IMR-90 (cell line): ENCODE results near the gene RDH12. TPM values are rescaled to one million over a fixed set of nuclear protein-coding genes. Genes with fewer than 3 reads are reported as not detected.

Experiments used
- ATAC-seq: fragments of 200-7000 bp; cut with Tn5 transposase; 2 replicates; pipeline ENCODE4 v1.9.1; 2020; ENCODE audit warnings: low read depth, mild to moderate bottlenecking, moderate library complexity
- BruUV-seq: library from RNA; stranded (reverse); fragments of 400-500 nt; replicated peaks from 2 replicates; lab custom pipeline; 2021; lab: Mats Ljungman, UMichigan
- CTCF ChIA-PET: fragments of 300-600 bp; formaldehyde crosslinking; extraction: SDS; loops from one replicate; lab custom pipeline; 2021; ENCODE audit warnings: antibody characterized with exemption; lab: Yijun Ruan, JAX
- POLR2A ChIA-PET: fragments of 300-600 bp; sonication (Branson Sonifier 250); formaldehyde crosslinking; loops from one replicate; lab custom pipeline; 2022; ENCODE audit warnings: antibody characterized with exemption; ENCODE audit not compliant: unreplicated experiment; lab: Charles Lee
- DNase-seq: peaks from one replicate; pipeline ENCODE4 v3.0.0; 2013
- H2AFZ ChIP-seq: replicated peaks from 2 replicates; pipeline ENCODE3; 2013; ENCODE audit warnings: low read length, mild to moderate bottlenecking; ENCODE audit not compliant: poor library complexity
- H2AK5ac ChIP-seq: 2 replicates; pipeline ENCODE4 v1.6.1; 2013; ENCODE audit warnings: low read depth, low read length, inconsistent platforms
- H2AK9ac ChIP-seq: replicated peaks from 2 replicates; pipeline ENCODE3; 2013; ENCODE audit warnings: mild to moderate bottlenecking, low read depth, low read length, moderate library complexity; ENCODE audit not compliant: poor library complexity
- H2BK120ac ChIP-seq: 2 replicates; pipeline ENCODE4 v1.6.1; 2013; ENCODE audit warnings: low read depth, low read length, inconsistent platforms
- H2BK15ac ChIP-seq: 3 replicates; pipeline ENCODE4 v1.6.1; 2013; ENCODE audit warnings: low read depth, low read length, inconsistent platforms
- H2BK20ac ChIP-seq: 2 replicates; pipeline ENCODE4 v1.6.1; 2013; ENCODE audit warnings: low read depth, mild to moderate bottlenecking, inconsistent platforms, low read length, moderate library complexity
- H2BK5ac ChIP-seq: 2 replicates; pipeline ENCODE4 v1.6.1; 2013; ENCODE audit warnings: mild to moderate bottlenecking, low read depth, low read length, inconsistent platforms; ENCODE audit not compliant: poor library complexity, severe bottlenecking
- H3K14ac ChIP-seq: replicated peaks from 2 replicates; pipeline ENCODE4 v1.6.1; 2013; ENCODE audit warnings: low read depth, low read length, inconsistent platforms
- H3K18ac ChIP-seq: 2 replicates; pipeline ENCODE4 v1.6.1; 2013; ENCODE audit warnings: low read depth, low read length, control low read depth
- H3K23ac ChIP-seq: 2 replicates; pipeline ENCODE4 v1.6.1; 2013; ENCODE audit warnings: low read depth, low read length, inconsistent platforms
- H3K27ac ChIP-seq: 2 replicates; pipeline ENCODE4 v1.5.1; 2013; ENCODE audit warnings: mild to moderate bottlenecking, control low read depth, low read length; ENCODE audit not compliant: insufficient read depth
- H3K27me3 ChIP-seq: 2 replicates; pipeline ENCODE4 v1.6.1; 2013; ENCODE audit warnings: low read length; ENCODE audit not compliant: control insufficient read depth, insufficient read depth
- H3K36me3 ChIP-seq: 2 replicates; pipeline ENCODE4 v1.6.1; 2013; ENCODE audit warnings: low read length, mixed read lengths; ENCODE audit not compliant: control insufficient read depth, insufficient read depth
- H3K4ac ChIP-seq: 2 replicates; pipeline ENCODE4 v1.6.1; 2013; ENCODE audit warnings: low read depth, low read length, inconsistent platforms
- H3K4me1 ChIP-seq: 2 replicates; pipeline ENCODE4 v1.6.1; 2013; ENCODE audit warnings: low read length, mixed read lengths; ENCODE audit not compliant: control insufficient read depth, insufficient read depth
- H3K4me2 ChIP-seq: 2 replicates; pipeline ENCODE4 v1.6.1; 2013; ENCODE audit warnings: low read depth, mild to moderate bottlenecking, control low read depth, low read length, moderate library complexity
- H3K4me3 ChIP-seq: 2 replicates; pipeline ENCODE4 v1.5.1; 2013; ENCODE audit warnings: low read depth, mild to moderate bottlenecking, control low read depth, low read length, moderate library complexity; ENCODE audit not compliant: insufficient read depth
- H3K56ac ChIP-seq: 2 replicates; pipeline ENCODE4 v1.6.1; 2013; ENCODE audit warnings: low read length, inconsistent platforms; ENCODE audit not compliant: insufficient read depth; ENCODE audit errors: extremely low read depth
- H3K79me1 ChIP-seq, 2 experiments: 2 replicates each; pipeline ENCODE4 v1.6.1; 2013; ENCODE audit warnings: low read length in 2 of 2, inconsistent platforms in 1 of 2, low read depth in 1 of 2
- H3K9ac ChIP-seq: 2 replicates; pipeline ENCODE4 v1.6.1; 2013; ENCODE audit warnings: low read depth, low read length, control low read depth
- H3K9me1 ChIP-seq: 2 replicates; pipeline ENCODE4 v1.6.1; 2013; ENCODE audit warnings: low read length, inconsistent platforms; ENCODE audit not compliant: insufficient read depth
- H3K9me3 ChIP-seq: 2 replicates; pipeline ENCODE4 v1.6.1; 2013; ENCODE audit warnings: low read length; ENCODE audit not compliant: control insufficient read depth, insufficient read depth
- H4K20me1 ChIP-seq: 2 replicates; pipeline ENCODE4 v1.6.1; 2013; ENCODE audit warnings: low read length, inconsistent platforms; ENCODE audit not compliant: insufficient read depth
- H4K5ac ChIP-seq: 2 replicates; pipeline ENCODE4 v1.6.1; 2013; ENCODE audit warnings: mild to moderate bottlenecking, low read depth, low read length, control low read depth
- H4K8ac ChIP-seq, 2 experiments: 2 replicates each; pipeline ENCODE4 v1.6.1; 2013; ENCODE audit warnings: low read depth in 2 of 2, low read length in 2 of 2, control low read depth in 1 of 2, inconsistent platforms in 1 of 2
- H4K91ac ChIP-seq: 2 replicates; pipeline ENCODE4 v1.6.1; 2013; ENCODE audit warnings: low read depth, low read length, inconsistent platforms; ENCODE audit not compliant: insufficient read depth
- BHLHE40 ChIP-seq: fragments of 150-350 bp; IDR thresholded peaks from 2 replicates; pipeline ENCODE4 v1.6.1; 2016; ENCODE audit warnings: mild to moderate bottlenecking, low read depth, low read length
- CEBPB ChIP-seq: IDR thresholded peaks from 2 replicates; pipeline ENCODE4 v1.6.1; 2012; ENCODE audit warnings: low read depth, low read length, improper control_type of control experiment
- CHD1 ChIP-seq: IDR thresholded peaks from 2 replicates; pipeline ENCODE4 v1.6.1; 2012; ENCODE audit warnings: low read depth, low read length, improper control_type of control experiment
- FOS ChIP-seq: fragments of 150-350 bp; IDR thresholded peaks from 2 replicates; pipeline ENCODE4 v1.6.1; 2016; ENCODE audit warnings: low read depth, low read length
- MAZ ChIP-seq: IDR thresholded peaks from 2 replicates; pipeline ENCODE4 v1.6.1; 2012; ENCODE audit warnings: low read depth, mild to moderate bottlenecking, low read length, improper control_type of control experiment, moderate library complexity, borderline replicate concordance
- MXI1 ChIP-seq: IDR thresholded peaks from 2 replicates; pipeline ENCODE4 v1.6.1; 2012; ENCODE audit warnings: low read depth, mild to moderate bottlenecking, low read length, moderate library complexity, borderline replicate concordance
- NFE2L2 ChIP-seq: fragments of 150-350 bp; IDR thresholded peaks from 2 replicates; pipeline ENCODE4 v1.6.1; 2016; ENCODE audit warnings: low read depth, mild to moderate bottlenecking, low read length
- POLR2A ChIP-seq: IDR thresholded peaks from 2 replicates; pipeline ENCODE4 v1.6.1; 2012; ENCODE audit warnings: mild to moderate bottlenecking, low read depth, low read length
- RAD21 ChIP-seq: IDR thresholded peaks from 2 replicates; pipeline ENCODE4 v1.6.1; 2012; ENCODE audit warnings: low read length, improper control_type of control experiment
- RCOR1 ChIP-seq: IDR thresholded peaks from 2 replicates; pipeline ENCODE4 v1.6.1; 2012; ENCODE audit warnings: mild to moderate bottlenecking, low read length, improper control_type of control experiment; ENCODE audit not compliant: insufficient replicate concordance
- RFX5 ChIP-seq: IDR thresholded peaks from 2 replicates; pipeline ENCODE4 v1.8.0; 2012; ENCODE audit warnings: low read depth, mild to moderate bottlenecking, low read length, moderate library complexity
- SMC3 ChIP-seq: fragments of 150-350 bp; IDR thresholded peaks from 2 replicates; pipeline ENCODE4 v1.6.1; 2016; ENCODE audit warnings: low read depth, mild to moderate bottlenecking, antibody characterized with exemption, low read length, moderate library complexity
- WGBS, 2 experiments: methylation state at CpG; one replicate each; pipeline versions ENCODE4 v1.1.5 to v1.1.7; 2013; ENCODE audit warnings: missing lambda C conversion rate in 2 of 2; ENCODE audit not compliant: insufficient read length in 1 of 2; ENCODE audit errors: extremely low coverage in 2 of 2; 5-methylcytosine and 5-hydroxymethylcytosine counted together
- dilution Hi-C: fragments of 300-500 bp; cut with HindIII; formaldehyde crosslinking; loops from one replicate; pipeline ENCODE4 v1.14.3; 2018; ENCODE audit warnings: low sequenced_read_pairs; ENCODE audit not compliant: unreplicated experiment
- in situ Hi-C: fragments of 300-500 bp; cut with MboI; formaldehyde crosslinking; loops from 3 replicates; pipeline ENCODE4 v1.14.3; 2019; ENCODE audit warnings: low sequenced_read_pairs, inconsistent platforms, mixed read lengths
- intact Hi-C: fragments of 100-400 bp; cut with micrococcal nuclease; formaldehyde crosslinking; loops from 2 replicates; pipeline ENCODE4 v1.10.0; 2022
- polyA plus RNA-seq, 3 experiments: library from polyadenylated mRNA; depleted of rRNA; stranded (reverse); fragments of >200 nt; gene quantifications; 2 replicates each; pipeline ENCODE4 v1.2.3, GENCODE V29; 2012; ENCODE audit warnings: low replicate concordance in 1 of 3
- total RNA-seq: library from RNA; depleted of rRNA; stranded (reverse); fragments of >200 nt; gene quantifications from 2 replicates; pipeline ENCODE4 v1.2.3, GENCODE V29; 2012
- TF ChIP-seq, protein P1 (sequence below): fragments of 150-350 bp; IDR thresholded peaks from 2 replicates; pipeline ENCODE4 v1.6.1; 2017; ENCODE audit warnings: mild to moderate bottlenecking, antibody characterized with exemption, low read length, low read depth
- TF ChIP-seq, protein P2 (sequence below): fragments of 150-350 bp; IDR thresholded peaks from 2 replicates; pipeline ENCODE4 v1.6.1; 2016; ENCODE audit warnings: low read depth, mild to moderate bottlenecking, low read length, moderate library complexity, borderline replicate concordance
- TF ChIP-seq, protein P3 (sequence below): conservative IDR thresholded peaks from 2 replicates; pipeline ENCODE4 v1.5.1; 2012; ENCODE audit warnings: mild to moderate bottlenecking, low read depth, low read length, improper control_type of control experiment

Gene RDH12
- total and polyA plus RNA-seq, 2 of the 4 experiments (the other 2 are of a cell fraction), result not detected

DNA sequence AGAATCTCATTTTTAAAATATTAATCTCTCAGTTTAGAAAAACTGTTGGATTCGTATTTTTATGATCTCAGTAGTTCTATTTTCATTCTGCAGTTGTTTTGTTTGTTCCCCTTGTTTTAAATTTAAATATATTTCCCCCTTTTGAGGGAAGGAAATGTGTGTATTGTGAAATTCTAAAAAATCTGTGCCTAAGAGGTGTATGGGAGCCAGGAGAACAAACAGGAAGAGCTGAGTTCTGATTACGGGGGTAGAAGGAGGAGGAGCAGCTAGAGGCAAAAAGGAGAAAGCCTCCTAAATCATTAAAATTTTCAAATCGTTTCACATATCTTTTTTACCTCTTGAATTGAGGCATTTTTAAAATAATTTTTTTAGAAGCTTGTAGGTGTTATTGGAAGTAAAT lies 2.3 kb downstream of the RDH12 start:
- in situ Hi-C loops, result loop anchor here (5.0 to 25.0 kb wide), 2 partner anchors 117 to 267 kb away; no protein-coding TSS in a partner anchor
- no peak overlapping the region for H3K4me3 ChIP-seq

More for the DNA sequence above, 2.3 kb downstream of the RDH12 start:
- no peak for TF ChIP-seq CEBPB
- no peak for TF ChIP-seq RAD21
- no peak for TF ChIP-seq RCOR1
- no peak for TF ChIP-seq POLR2A
- TF ChIP-seq FOS, result no peak
- no peak for TF ChIP-seq CHD1
- TF ChIP-seq, protein P1, sequence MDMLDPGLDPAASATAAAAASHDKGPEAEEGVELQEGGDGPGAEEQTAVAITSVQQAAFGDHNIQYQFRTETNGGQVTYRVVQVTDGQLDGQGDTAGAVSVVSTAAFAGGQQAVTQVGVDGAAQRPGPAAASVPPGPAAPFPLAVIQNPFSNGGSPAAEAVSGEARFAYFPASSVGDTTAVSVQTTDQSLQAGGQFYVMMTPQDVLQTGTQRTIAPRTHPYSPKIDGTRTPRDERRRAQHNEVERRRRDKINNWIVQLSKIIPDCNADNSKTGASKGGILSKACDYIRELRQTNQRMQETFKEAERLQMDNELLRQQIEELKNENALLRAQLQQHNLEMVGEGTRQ, result no peak
- no peak for TF ChIP-seq RFX5
- no peak for TF ChIP-seq BHLHE40
- TF ChIP-seq MAZ, result no peak
- TF ChIP-seq, protein P2, sequence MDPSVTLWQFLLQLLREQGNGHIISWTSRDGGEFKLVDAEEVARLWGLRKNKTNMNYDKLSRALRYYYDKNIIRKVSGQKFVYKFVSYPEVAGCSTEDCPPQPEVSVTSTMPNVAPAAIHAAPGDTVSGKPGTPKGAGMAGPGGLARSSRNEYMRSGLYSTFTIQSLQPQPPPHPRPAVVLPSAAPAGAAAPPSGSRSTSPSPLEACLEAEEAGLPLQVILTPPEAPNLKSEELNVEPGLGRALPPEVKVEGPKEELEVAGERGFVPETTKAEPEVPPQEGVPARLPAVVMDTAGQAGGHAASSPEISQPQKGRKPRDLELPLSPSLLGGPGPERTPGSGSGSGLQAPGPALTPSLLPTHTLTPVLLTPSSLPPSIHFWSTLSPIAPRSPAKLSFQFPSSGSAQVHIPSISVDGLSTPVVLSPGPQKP, result no peak
- no peak for TF ChIP-seq SMC3
- TF ChIP-seq MXI1, result no peak
- no peak for TF ChIP-seq NFE2L2
- TF ChIP-seq, protein P3, sequence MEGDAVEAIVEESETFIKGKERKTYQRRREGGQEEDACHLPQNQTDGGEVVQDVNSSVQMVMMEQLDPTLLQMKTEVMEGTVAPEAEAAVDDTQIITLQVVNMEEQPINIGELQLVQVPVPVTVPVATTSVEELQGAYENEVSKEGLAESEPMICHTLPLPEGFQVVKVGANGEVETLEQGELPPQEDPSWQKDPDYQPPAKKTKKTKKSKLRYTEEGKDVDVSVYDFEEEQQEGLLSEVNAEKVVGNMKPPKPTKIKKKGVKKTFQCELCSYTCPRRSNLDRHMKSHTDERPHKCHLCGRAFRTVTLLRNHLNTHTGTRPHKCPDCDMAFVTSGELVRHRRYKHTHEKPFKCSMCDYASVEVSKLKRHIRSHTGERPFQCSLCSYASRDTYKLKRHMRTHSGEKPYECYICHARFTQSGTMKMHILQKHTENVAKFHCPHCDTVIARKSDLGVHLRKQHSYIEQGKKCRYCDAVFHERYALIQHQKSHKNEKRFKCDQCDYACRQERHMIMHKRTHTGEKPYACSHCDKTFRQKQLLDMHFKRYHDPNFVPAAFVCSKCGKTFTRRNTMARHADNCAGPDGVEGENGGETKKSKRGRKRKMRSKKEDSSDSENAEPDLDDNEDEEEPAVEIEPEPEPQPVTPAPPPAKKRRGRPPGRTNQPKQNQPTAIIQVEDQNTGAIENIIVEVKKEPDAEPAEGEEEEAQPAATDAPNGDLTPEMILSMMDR, result no peak
- Histone ChIP-seq H3K9me3 (no peaks in the 10 kb centered on the region), H3K4me1 (no peaks in the 10 kb centered on the region), H4K20me1 (no peaks in the 10 kb centered on the region), H2BK15ac (no peak overlapping the region), H3K4me2 (no peak overlapping the region), H4K8ac (no peak overlapping the region), H3K14ac (no peak overlapping the region), H2BK20ac (no peak overlapping the region), H2AK5ac (no peak overlapping the region), H3K9ac (no peak overlapping the region), H2AFZ (no peak overlapping the region), H3K36me3 (no peaks in the 10 kb centered on the region), H3K4ac (no peak overlapping the region), H2AK9ac (no peak overlapping the region), H2BK120ac (no peak overlapping the region), H3K27ac (no peak overlapping the region), H3K9me1 (no peaks in the 10 kb centered on the region), H3K23ac (no peak overlapping the region), H3K79me1 (no peaks in the 10 kb centered on the region), H3K56ac (no peak overlapping the region), H2BK5ac (no peak overlapping the region), H4K5ac (no peak overlapping the region), H4K91ac (no peak overlapping the region), H3K18ac (no peak overlapping the region), H3K27me3 (peaks cover 4% of the 10 kb centered on the region)
- dilution Hi-C loops (no loop called here), intact Hi-C loops (loop anchor here (1.0 to 2.0 kb wide), 4 partner anchors 86 to 277 kb away; no protein-coding TSS in a partner anchor)
- BruUV-seq, result no TSS peak
- WGBS, 2 experiments, result no CpG with 5 or more reads among the region's 3 CpGs
- DNase-seq, result no peak
- no peak for ATAC-seq
- CTCF ChIA-PET, result interaction anchor here (0.8 to 2.8 kb wide), 26 partner anchors 8 to 187 kb away, joined by 3 to 38 read pairs (median 5); partner anchors contain the start of genes ARG2, PLEKHH1 and RDH11
- POLR2A ChIA-PET, result no interaction called here
